Diencephalon (tissue), 1 donor: ENCODE measurements around the gene ZNF41. TPM values are rescaled to one million over a fixed set of nuclear protein-coding genes. Genes with fewer than 3 reads are reported as not detected.

Experiments
- total RNA-seq: library from RNA; depleted of rRNA; stranded (reverse); fragments of >200 nt; gene quantifications from one replicate; pipeline ENCODE4 v1.2.3, GENCODE V29; 2014

ZNF41 gene
- total RNA-seq, result 11.8 TPM

DNA sequence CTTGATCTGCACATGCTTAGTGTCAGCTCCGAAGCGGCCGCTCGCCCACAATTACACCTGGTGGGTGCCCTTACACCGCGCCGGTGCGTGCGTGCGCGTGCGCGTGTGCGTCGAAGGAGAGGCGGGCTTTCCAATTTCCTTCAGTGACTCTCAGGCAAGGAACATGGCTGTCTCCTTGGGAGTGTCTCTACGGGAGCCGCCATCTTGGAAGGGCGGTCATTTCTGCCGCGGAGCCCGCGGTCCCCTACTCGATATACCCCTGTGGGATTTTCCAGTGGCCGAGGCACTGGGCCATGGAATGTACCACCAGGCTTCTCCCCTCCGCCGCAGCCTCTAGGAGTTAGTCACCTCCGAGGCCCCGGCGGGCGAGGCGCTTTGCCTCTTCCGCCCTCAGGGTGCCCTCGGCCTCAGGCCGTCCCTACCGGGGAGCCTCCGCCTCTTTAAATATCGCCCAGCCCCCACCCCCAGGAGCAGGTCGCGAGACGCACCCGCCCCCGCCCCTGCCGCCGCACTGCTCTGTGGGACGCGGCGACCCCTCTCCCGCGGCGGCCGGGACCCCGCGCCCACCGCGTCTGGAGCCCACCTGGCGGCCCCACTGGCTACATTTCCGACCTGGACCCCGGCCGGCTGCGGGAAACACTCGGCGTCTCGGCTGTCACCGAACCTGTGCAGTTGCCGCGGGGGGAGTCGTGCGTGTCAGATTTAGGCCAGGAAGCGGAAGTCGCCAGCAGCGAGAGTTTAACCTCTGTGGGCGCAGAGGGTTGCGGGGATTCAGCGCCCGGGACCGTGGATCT, at the start of gene ZNF41:
Gene ZNF41 (minus strand): TSS at position 711 of the 794 bp plus-strand sequence. CDS start 15,741 bp downstream, outside the sequence.

Other genes with a start within 250 kb of the ZNF41 start
- gene ZNF157, start 112.6 kb downstream of the ZNF41 start, total RNA-seq, result 5.1 TPM
- 9.5 TPM for gene ARAF, start 78.0 kb upstream of the ZNF41 start, total RNA-seq
- 6.0 TPM for gene TIMP1, start 99.2 kb upstream of the ZNF41 start, total RNA-seq
- 36.7 TPM for gene SYN1, start 136.6 kb upstream of the ZNF41 start, total RNA-seq
- gene CFP, start 146.7 kb upstream of the ZNF41 start, total RNA-seq, result 1.4 TPM
- 11.3 TPM for gene ELK1, start 167.3 kb upstream of the ZNF41 start, total RNA-seq
- 42.7 TPM for gene UXT, start 176.0 kb upstream of the ZNF41 start, total RNA-seq